Nephron (organoid): ENCODE data around the gene GAK.

Experiments
- H3K27ac Mint-ChIP-seq, 3 experiments: 2 replicates each; pipeline ENCODE4 v1.8.0; 2020; ENCODE audit warnings: mixed read lengths in 3 of 3, mild to moderate bottlenecking in 2 of 3, moderate library complexity in 1 of 3
- H3K27me3 Mint-ChIP-seq: 2 replicates; pipeline ENCODE4 v1.8.0; 2021; ENCODE audit warnings: low read depth, mild to moderate bottlenecking, moderate library complexity, mixed read lengths
- H3K36me3 Mint-ChIP-seq: 2 replicates; pipeline ENCODE4 v1.8.0; 2020; ENCODE audit warnings: low read depth, mixed read lengths
- H3K4me1 Mint-ChIP-seq: 2 replicates; pipeline ENCODE4 v1.8.0; 2020; ENCODE audit warnings: mixed read lengths
- H3K4me3 Mint-ChIP-seq, 3 experiments: 2 replicates each; pipeline ENCODE4 v1.8.0; 2020; ENCODE audit warnings: mild to moderate bottlenecking in 3 of 3, mixed read lengths in 3 of 3, moderate library complexity in 2 of 3
- H3K9me3 Mint-ChIP-seq: 2 replicates; pipeline ENCODE4 v1.8.0; 2020; ENCODE audit warnings: mixed read lengths
- CTCF ChIP-seq, 3 experiments: fragments of 200-600 bp; sonication (generic); IDR thresholded peaks; one replicate each; pipeline ENCODE4 v1.5.0; 2021; ENCODE audit warnings: antibody characterized with exemption in 3 of 3; ENCODE audit not compliant: unreplicated experiment in 3 of 3

The GAK gene

GRCh38 chr4:853416-853781 is 78.7 kb downstream of the GAK start:
- Mint-ChIP-seq H3K4me3 (no peak overlapping the region), H3K27me3 (no peaks in the 10 kb centered on the region), H3K4me1 (peaks cover 10% of the 10 kb centered on the region), H3K27ac (no peak overlapping the region), H3K9me3 (no peaks in the 10 kb centered on the region), H3K36me3 (peaks cover 62% of the 10 kb centered on the region)
- no peak for TF ChIP-seq CTCF (IDR thresholded peaks at IDR 0.05; ENCODE audit: unreplicated experiment in 3 of 3)

- H3K27me3 Mint-ChIP-seq, result no peaks in the 10 kb centered on the region
- H3K27ac Mint-ChIP-seq, result no peak overlapping the region
- H3K4me3 Mint-ChIP-seq, result no peak overlapping the region
- no peaks in the 10 kb centered on the region for H3K9me3 Mint-ChIP-seq
- H3K36me3 Mint-ChIP-seq, result peaks cover 52% of the 10 kb centered on the region
- no peak for TF ChIP-seq CTCF (IDR thresholded peaks at IDR 0.05; ENCODE audit: unreplicated experiment in 3 of 3)
- no peaks in the 10 kb centered on the region for H3K4me1 Mint-ChIP-seq
Measured at GRCh38 chr4:851701-852430, 80.2 kb downstream of the GAK start.

- Mint-ChIP-seq H3K27me3 (no peaks in the 10 kb centered on the region), H3K9me3 (no peaks in the 10 kb centered on the region), H3K4me1 (peaks cover 8% of the 10 kb centered on the region), H3K36me3 (peaks cover 41% of the 10 kb centered on the region), H3K4me3 (no peak overlapping the region), H3K27ac (no peak overlapping the region)
- TF ChIP-seq CTCF (IDR thresholded peaks at IDR 0.05; ENCODE audit: unreplicated experiment in 3 of 3), result no peak
Measured at GRCh38 chr4:850323-850945, 81.7 kb downstream of the GAK start.

GRCh38 chr4:849478-850175 is 82.5 kb downstream of the GAK start:
- TF ChIP-seq CTCF (IDR thresholded peaks at IDR 0.05; ENCODE audit: unreplicated experiment in 3 of 3), result no peak
- no peak overlapping the region for H3K27ac Mint-ChIP-seq
- H3K36me3 Mint-ChIP-seq, result peaks cover 34% of the 10 kb centered on the region
- H3K9me3 Mint-ChIP-seq, result no peaks in the 10 kb centered on the region
- H3K4me1 Mint-ChIP-seq, result peaks cover 8% of the 10 kb centered on the region
- H3K27me3 Mint-ChIP-seq, result no peaks in the 10 kb centered on the region
- no peak overlapping the region for H3K4me3 Mint-ChIP-seq

GRCh38 chr4:848803-849477 is 83.2 kb downstream of the GAK start:
- Mint-ChIP-seq H3K4me3 (no peak overlapping the region), H3K27ac (no peak overlapping the region), H3K9me3 (no peaks in the 10 kb centered on the region), H3K36me3 (peaks cover 30% of the 10 kb centered on the region), H3K4me1 (peaks cover 8% of the 10 kb centered on the region), H3K27me3 (no peaks in the 10 kb centered on the region)
- TF ChIP-seq CTCF (IDR thresholded peaks at IDR 0.05; ENCODE audit: unreplicated experiment in 3 of 3), result no peak
